Parathyroid adenoma (tissue), 2 donors: Measurements from ENCODE around the gene LRP1B.

ENCODE experiments used
- H2AFZ ChIP-seq: fragments of 300-600 bp; sonication (generic); one replicate; pipeline ENCODE4 v1.7.0; 2017; ENCODE audit warnings: antibody characterized with exemption, mild to moderate bottlenecking
- H3K27ac ChIP-seq: fragments of 300-600 bp; sonication (generic); one replicate; pipeline ENCODE4 v1.7.0; 2017
- H3K27me3 ChIP-seq: fragments of 300-600 bp; sonication (generic); one replicate; pipeline ENCODE4 v1.7.0; 2017; ENCODE audit warnings: low read length; ENCODE audit not compliant: control insufficient read depth, insufficient read depth
- H3K36me3 ChIP-seq: fragments of 300-600 bp; sonication (generic); one replicate; pipeline ENCODE4 v1.7.0; 2017; ENCODE audit warnings: low read length; ENCODE audit not compliant: control insufficient read depth, insufficient read depth
- H3K4me1 ChIP-seq: fragments of 300-600 bp; sonication (generic); one replicate; pipeline ENCODE4 v1.7.0; 2017; ENCODE audit warnings: control low read depth
- H3K4me2 ChIP-seq: fragments of 300-600 bp; sonication (generic); one replicate; pipeline ENCODE4 v1.7.0; 2017; ENCODE audit warnings: low read length
- H3K4me3 ChIP-seq: fragments of 300-600 bp; sonication (generic); one replicate; pipeline ENCODE4 v1.7.0; 2017; ENCODE audit warnings: low read depth, low read length
- H3K79me2 ChIP-seq: fragments of 300-600 bp; sonication (generic); one replicate; pipeline ENCODE4 v1.7.0; 2017; ENCODE audit warnings: control low read depth
- H3K9ac ChIP-seq: fragments of 300-600 bp; sonication (generic); one replicate; pipeline ENCODE4 v1.7.0; 2017; ENCODE audit warnings: mild to moderate bottlenecking
- H3K9me3 ChIP-seq: fragments of 300-600 bp; sonication (generic); one replicate; pipeline ENCODE4 v1.7.0; 2017; ENCODE audit warnings: low read length; ENCODE audit not compliant: control insufficient read depth
- CTCF ChIP-seq: fragments of 300-600 bp; sonication (generic); IDR thresholded peaks from one replicate; pipeline ENCODE4 v1.7.0; 2017; ENCODE audit warnings: antibody characterized with exemption, mild to moderate bottlenecking
- donor health status: primary hyperparathyroidism.

LRP1B gene

DNA sequence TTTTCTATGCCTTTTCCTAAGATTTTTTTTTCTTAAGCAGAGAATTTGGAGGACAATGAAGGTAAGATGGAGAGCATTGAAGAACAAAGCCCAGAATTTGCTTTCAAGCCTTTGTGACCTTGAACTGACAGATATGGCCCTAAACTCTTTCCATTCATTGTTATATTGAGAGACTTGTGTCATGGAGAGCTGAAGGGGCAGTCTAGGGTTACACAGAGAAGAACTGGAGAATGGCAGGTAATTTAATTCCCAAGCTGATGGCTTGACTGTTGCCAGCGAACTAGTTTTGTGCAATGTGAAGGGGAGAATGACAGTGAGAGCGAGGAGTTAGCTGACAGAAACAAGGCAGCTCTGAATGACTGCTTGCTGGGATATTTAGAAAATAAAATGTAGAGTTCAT lies 1344.2 kb downstream of the LRP1B start:
- Histone ChIP-seq H3K9me3 (no peaks in the 10 kb centered on the region), H2AFZ (no peak overlapping the region), H3K4me2 (no peak overlapping the region), H3K36me3 (no peaks in the 10 kb centered on the region), H3K27me3 (no peaks in the 10 kb centered on the region), H3K4me1 (no peaks in the 10 kb centered on the region), H3K27ac (no peak overlapping the region), H3K79me2 (no peaks in the 10 kb centered on the region), H3K4me3 (no peak overlapping the region), H3K9ac (no peak overlapping the region)
- no peak for TF ChIP-seq CTCF

DNA sequence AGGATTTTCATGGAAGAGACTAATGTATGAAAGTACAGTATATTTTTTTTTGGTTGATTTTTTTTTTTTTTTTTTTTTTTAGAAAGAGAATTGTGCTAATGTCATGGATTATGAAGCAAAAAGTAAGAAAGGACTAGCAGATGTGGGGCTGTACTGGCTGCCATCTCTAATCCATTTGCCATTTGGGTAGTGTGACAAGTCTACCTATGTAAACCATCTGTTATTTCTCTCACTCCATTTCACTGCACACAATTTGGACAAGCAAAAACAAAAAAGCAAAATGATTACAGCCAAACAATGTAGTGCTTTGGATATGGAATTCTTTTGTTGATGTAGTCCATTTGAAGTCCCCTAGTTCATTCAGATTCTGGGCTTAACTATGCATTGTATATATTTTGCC lies 1355.4 kb downstream of the LRP1B start:
- Histone ChIP-seq H3K27ac (no peak overlapping the region), H3K9me3 (no peaks in the 10 kb centered on the region), H3K4me1 (no peaks in the 10 kb centered on the region), H2AFZ (no peak overlapping the region), H3K27me3 (no peaks in the 10 kb centered on the region), H3K4me3 (no peak overlapping the region), H3K36me3 (no peaks in the 10 kb centered on the region), H3K4me2 (no peak overlapping the region), H3K9ac (no peak overlapping the region), H3K79me2 (no peaks in the 10 kb centered on the region)
- no peak for TF ChIP-seq CTCF

- Histone ChIP-seq H3K4me3 (no peak overlapping the region), H3K27me3 (no peaks in the 10 kb centered on the region), H3K27ac (no peak overlapping the region), H3K36me3 (no peaks in the 10 kb centered on the region), H3K79me2 (no peaks in the 10 kb centered on the region), H3K9ac (no peak overlapping the region), H3K9me3 (no peaks in the 10 kb centered on the region), H3K4me2 (no peak overlapping the region), H2AFZ (no peak overlapping the region), H3K4me1 (no peaks in the 10 kb centered on the region)
- TF ChIP-seq CTCF, result no peak
These were observed 1360.2 kb downstream of the LRP1B start for GRCh38 chr2:140770645-140771044.

DNA sequence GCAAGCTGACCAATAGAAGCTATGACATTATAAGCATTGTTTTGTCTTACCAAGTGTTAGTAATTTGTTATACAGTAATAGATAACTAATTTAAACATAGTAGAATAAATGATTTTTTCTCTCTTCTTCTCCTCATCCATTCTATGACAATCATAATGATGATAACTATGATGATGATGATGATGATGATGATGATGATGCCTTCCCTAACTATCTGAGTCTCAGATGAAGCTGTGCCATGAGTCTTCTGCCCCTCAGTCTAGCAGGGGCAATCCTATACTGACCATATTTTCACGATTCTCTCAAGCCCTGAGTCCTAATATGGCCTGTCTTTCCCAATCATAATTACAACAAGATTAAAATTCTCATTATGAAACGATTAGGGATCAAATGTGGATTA lies 1369.0 kb downstream of the LRP1B start:
- H2AFZ ChIP-seq, result no peak overlapping the region
- no peak overlapping the region for H3K9ac ChIP-seq
- no peaks in the 10 kb centered on the region for H3K36me3 ChIP-seq
- no peak overlapping the region for H3K27ac ChIP-seq
- no peak for TF ChIP-seq CTCF
- no peaks in the 10 kb centered on the region for H3K79me2 ChIP-seq
- H3K4me3 ChIP-seq, result no peak overlapping the region
- H3K9me3 ChIP-seq, result no peaks in the 10 kb centered on the region
- no peaks in the 10 kb centered on the region for H3K4me1 ChIP-seq
- H3K4me2 ChIP-seq, result no peak overlapping the region
- no peaks in the 10 kb centered on the region for H3K27me3 ChIP-seq

GRCh38 chr2:140759426-140760156 lies 1371.2 kb downstream of the LRP1B start:
- no peaks in the 10 kb centered on the region for H3K79me2 ChIP-seq

More at GRCh38 chr2:140759426-140760156, 1371.2 kb downstream of the LRP1B start:
- Histone ChIP-seq H3K27me3 (no peaks in the 10 kb centered on the region), H3K27ac (no peak overlapping the region), H3K9me3 (no peaks in the 10 kb centered on the region), H2AFZ (no peak overlapping the region), H3K4me3 (no peak overlapping the region), H3K4me1 (no peaks in the 10 kb centered on the region), H3K9ac (no peak overlapping the region), H3K4me2 (no peak overlapping the region), H3K36me3 (no peaks in the 10 kb centered on the region)
- TF ChIP-seq CTCF, result no peak
